HepG2 (cell line): ENCODE data around the gene SGMS1. TPM values are rescaled to one million over a fixed set of nuclear protein-coding genes. Genes with fewer than 3 reads are reported as not detected.

ENCODE experiments used
- ATAC-seq: fragments of 200-7000 bp; cut with Tn5 transposase; 3 replicates; pipeline ENCODE4 v1.9.1; 2020; ENCODE audit warnings: mild to moderate bottlenecking, moderate library complexity
- BruUV-seq: library from RNA; stranded (reverse); fragments of 400-500 nt; replicated peaks from 2 replicates; lab custom pipeline; 2021; lab: Mats Ljungman, UMichigan
- CTCF ChIA-PET: fragments of 300-600 bp; formaldehyde crosslinking; extraction: SDS; loops from one replicate; lab custom pipeline; 2021; ENCODE audit warnings: low total read pairs, inconsistent platforms, low intra/inter-chr PET ratio; lab: Yijun Ruan, JAX
- POLR2A ChIA-PET: fragments of 350-600 bp; sonication (Branson Sonifier 250); formaldehyde crosslinking; loops from one replicate; lab custom pipeline; 2020; ENCODE audit warnings: antibody characterized with exemption, inconsistent platforms; lab: Yijun Ruan, JAX
- DNase-seq: peaks from one replicate; pipeline ENCODE4 v3.0.0-alpha.2; 2015; ENCODE audit warnings: low spot score
- FAIRE-seq: peaks from 3 replicates; lab custom pipeline; 2011; peaks lifted over from hg19 to GRCh38; lab: Jason Lieb, UNC
- H2AFZ ChIP-seq: one replicate; pipeline ENCODE4 v1.6.1; 2011; ENCODE audit warnings: low read length, inconsistent platforms
- H3K27ac ChIP-seq: fragments of 300-600 bp; 3 replicates; pipeline ENCODE4 v1.8.0; 2011; ENCODE audit warnings: mixed run types, mild to moderate bottlenecking, mixed read lengths, low read length, inconsistent platforms; ENCODE audit not compliant: insufficient read depth; ENCODE audit errors: extremely low read length
- H3K27me3 ChIP-seq, 2 experiments: fragments of 200-600 bp in 1 of 2; 2 replicates in 1 of 2; 3 replicates in 1 of 2; pipeline versions ENCODE4 v1.6.0 to v1.8.0; 2011; ENCODE audit warnings: low read length in 2 of 2, mild to moderate bottlenecking in 2 of 2, moderate library complexity in 2 of 2, inconsistent platforms in 1 of 2; ENCODE audit not compliant: insufficient read depth in 2 of 2, control insufficient read depth in 1 of 2
- H3K36me3 ChIP-seq, 2 experiments: fragments of 200-600 bp in 1 of 2; replicated peaks in 1 of 2; 2 replicates in 1 of 2; 3 replicates in 1 of 2; pipeline versions ENCODE4 v1.5.1 to v1.8.0; 2011; ENCODE audit warnings: low read length in 2 of 2, inconsistent platforms in 1 of 2; ENCODE audit not compliant: insufficient read depth in 2 of 2, control insufficient read depth in 1 of 2
- H3K4me1 ChIP-seq: 2 replicates; pipeline ENCODE4 v1.5.1; 2012; ENCODE audit warnings: low read length, inconsistent platforms; ENCODE audit not compliant: insufficient read depth
- H3K4me2 ChIP-seq: 2 replicates; pipeline ENCODE4 v1.6.0; 2011; ENCODE audit warnings: low read depth, low read length, inconsistent platforms
- H3K4me3 ChIP-seq, 3 experiments: fragments of 200-600 bp in 1 of 3; sonication (generic), shearing (Covaris generic) in 1 of 3; replicated peaks in 1 of 3; 2 replicates each; pipeline ENCODE4 v1.5.1; 2011 to 2016; ENCODE audit warnings: low read length in 3 of 3, inconsistent platforms in 2 of 3, low read depth in 2 of 3, mild to moderate bottlenecking in 2 of 3, control low read depth in 1 of 3, mixed read lengths in 1 of 3; ENCODE audit not compliant: insufficient read depth in 1 of 3
- H3K79me2 ChIP-seq: one replicate; pipeline ENCODE4 v1.6.1; 2011; ENCODE audit warnings: low read length, inconsistent platforms; ENCODE audit not compliant: insufficient read depth
- H3K9ac ChIP-seq: 2 replicates; pipeline ENCODE4 v1.6.0; 2011; ENCODE audit warnings: mild to moderate bottlenecking, low read depth, low read length, inconsistent platforms; ENCODE audit not compliant: insufficient read depth
- H3K9me3 ChIP-seq: 2 replicates; pipeline ENCODE4 v1.5.1; 2012; ENCODE audit warnings: mild to moderate bottlenecking, low read length
- H4K20me1 ChIP-seq: 2 replicates; pipeline ENCODE4 v1.6.0; 2011; ENCODE audit warnings: inconsistent platforms, mild to moderate bottlenecking, low read length, moderate library complexity; ENCODE audit not compliant: insufficient read depth
- HNRNPK ChIP-seq: fragments of 200-400 bp; formaldehyde crosslinking; IDR thresholded peaks from 2 replicates; pipeline ENCODE4 v1.6.1; 2018; ENCODE audit warnings: low read length, low read depth, moderate library complexity, mild to moderate bottlenecking; ENCODE audit not compliant: poor library complexity, severe bottlenecking
- MTF2 ChIP-seq: sonication (generic); formaldehyde crosslinking; IDR thresholded peaks from 2 replicates; pipeline ENCODE4 v1.5.0; 2020; ENCODE audit warnings: missing genetic modification reagents, borderline replicate concordance
- NFE2L1 ChIP-seq: sonication (generic); formaldehyde crosslinking; IDR thresholded peaks from 2 replicates; pipeline ENCODE4 v1.4.0; 2020; ENCODE audit warnings: missing genetic modification reagents, mild to moderate bottlenecking, borderline replicate concordance
- ZNF589 ChIP-seq: sonication (generic); formaldehyde crosslinking; conservative IDR thresholded peaks from 2 replicates; pipeline ENCODE4 v1.8.0; 2022; ENCODE audit warnings: mild to moderate bottlenecking, moderate library complexity, missing genetic modification reagents
- ZSCAN20 ChIP-seq: sonication (generic); formaldehyde crosslinking; IDR thresholded peaks from 2 replicates; pipeline ENCODE4 v1.4.0; 2020; ENCODE audit warnings: missing genetic modification reagents, mild to moderate bottlenecking, borderline replicate concordance
- WGBS: methylation state at CpG from one replicate; pipeline ENCODE4 v1.1.6; 2017; ENCODE audit warnings: low lambda C conversion rate; 5-methylcytosine and 5-hydroxymethylcytosine counted together
- in situ Hi-C: cut with HindIII; loops from 2 replicates; pipeline ENCODE4 v1.10.0; 2017; ENCODE audit warnings: low pct_unique_long_range_greater_than_20kb; ENCODE audit not compliant: extremely low pct_ligation_motif_present
- intact Hi-C: fragments of 100-400 bp; cut with micrococcal nuclease; formaldehyde crosslinking; loops from one replicate; pipeline ENCODE4 v1.10.0; 2022; ENCODE audit not compliant: unreplicated experiment
- polyA plus RNA-seq, 8 experiments: library from polyadenylated mRNA; depleted of rRNA in 3 of 8; stranded (reverse) in 7 of 8; unstranded in 1 of 8; fragments of >200 nt; fragmentation: Illumina TruSeq in 4 of 8; extraction: Trizol in 4 of 8; gene quantifications; 2 replicates each; pipeline versions ENCODE4 v1.2.1 to v1.2.3, GENCODE V29; 2011 to 2016; ENCODE audit warnings: low read depth in 4 of 8, missing spikeins in 1 of 8, mixed read lengths in 1 of 8; ENCODE audit not compliant: insufficient read depth in 1 of 8
- total RNA-seq, 5 experiments: library from RNA; depleted of rRNA; stranded (reverse); fragments of >200 nt; fragmentation: Illumina TruSeq; extraction: Trizol; gene quantifications; 2 replicates each; pipeline ENCODE4 v1.2.3, GENCODE V29; 2016; ENCODE audit warnings: low read depth in 1 of 5
- TF ChIP-seq, protein P1 (sequence below): sonication (generic); formaldehyde crosslinking; IDR thresholded peaks from 2 replicates; pipeline ENCODE4 v1.4.0; 2020; ENCODE audit warnings: missing genetic modification reagents, borderline replicate concordance
- TF ChIP-seq, protein P2 (sequence below): IDR thresholded peaks from 2 replicates; pipeline ENCODE4 v1.6.1; 2012; ENCODE audit warnings: low read length, improper control_type of control experiment

SGMS1 gene
- total and polyA plus RNA-seq, 2 of the 13 experiments (the other 11 are each of a cell fraction or from before 2014, with no cell fraction given), result 6.5 to 15.1 TPM

DNA sequence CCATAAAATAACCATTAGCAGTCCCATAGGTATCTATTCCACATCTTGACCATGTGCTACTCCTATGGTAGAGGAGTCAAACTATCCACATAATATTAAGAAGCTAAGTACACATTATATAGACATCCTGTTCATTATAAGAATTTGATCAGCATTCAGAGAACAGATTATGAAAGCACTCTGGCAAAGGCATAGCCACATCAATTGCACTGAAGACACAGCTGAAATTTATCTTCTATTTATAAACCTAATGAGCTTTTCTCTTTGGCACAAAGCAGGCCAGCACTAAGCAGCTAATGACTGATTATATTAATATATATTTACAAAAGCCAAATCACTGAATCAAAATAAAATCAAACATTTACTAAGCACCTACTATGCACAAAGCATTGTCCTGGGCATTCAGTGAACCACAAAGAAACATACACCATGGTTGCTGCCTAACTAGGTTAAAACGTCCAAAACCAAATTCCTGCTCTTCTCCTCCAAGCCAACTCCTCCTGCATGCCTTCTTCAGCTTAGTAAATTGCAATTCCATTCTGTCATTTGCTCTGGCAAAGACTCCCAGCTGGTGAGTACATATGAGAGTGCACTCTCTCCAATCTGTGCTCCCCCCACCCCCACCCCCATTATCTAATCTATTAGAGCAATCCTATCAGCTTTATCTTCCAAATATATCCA lies 249.8 kb downstream of the SGMS1 start:
- no peaks in the 10 kb centered on the region for H4K20me1 ChIP-seq
- DNase-seq (no peak), ATAC-seq (no peak), FAIRE-seq (no peak)
- POLR2A ChIA-PET, result no interaction called here
- no peaks in the 10 kb centered on the region for H3K4me1 ChIP-seq
- H3K4me2 ChIP-seq, result no peak overlapping the region
- H3K9ac ChIP-seq, result no peak overlapping the region
- TF ChIP-seq ZSCAN20 (CRISPR knock-in tag), result no peak
- TF ChIP-seq, protein P1, sequence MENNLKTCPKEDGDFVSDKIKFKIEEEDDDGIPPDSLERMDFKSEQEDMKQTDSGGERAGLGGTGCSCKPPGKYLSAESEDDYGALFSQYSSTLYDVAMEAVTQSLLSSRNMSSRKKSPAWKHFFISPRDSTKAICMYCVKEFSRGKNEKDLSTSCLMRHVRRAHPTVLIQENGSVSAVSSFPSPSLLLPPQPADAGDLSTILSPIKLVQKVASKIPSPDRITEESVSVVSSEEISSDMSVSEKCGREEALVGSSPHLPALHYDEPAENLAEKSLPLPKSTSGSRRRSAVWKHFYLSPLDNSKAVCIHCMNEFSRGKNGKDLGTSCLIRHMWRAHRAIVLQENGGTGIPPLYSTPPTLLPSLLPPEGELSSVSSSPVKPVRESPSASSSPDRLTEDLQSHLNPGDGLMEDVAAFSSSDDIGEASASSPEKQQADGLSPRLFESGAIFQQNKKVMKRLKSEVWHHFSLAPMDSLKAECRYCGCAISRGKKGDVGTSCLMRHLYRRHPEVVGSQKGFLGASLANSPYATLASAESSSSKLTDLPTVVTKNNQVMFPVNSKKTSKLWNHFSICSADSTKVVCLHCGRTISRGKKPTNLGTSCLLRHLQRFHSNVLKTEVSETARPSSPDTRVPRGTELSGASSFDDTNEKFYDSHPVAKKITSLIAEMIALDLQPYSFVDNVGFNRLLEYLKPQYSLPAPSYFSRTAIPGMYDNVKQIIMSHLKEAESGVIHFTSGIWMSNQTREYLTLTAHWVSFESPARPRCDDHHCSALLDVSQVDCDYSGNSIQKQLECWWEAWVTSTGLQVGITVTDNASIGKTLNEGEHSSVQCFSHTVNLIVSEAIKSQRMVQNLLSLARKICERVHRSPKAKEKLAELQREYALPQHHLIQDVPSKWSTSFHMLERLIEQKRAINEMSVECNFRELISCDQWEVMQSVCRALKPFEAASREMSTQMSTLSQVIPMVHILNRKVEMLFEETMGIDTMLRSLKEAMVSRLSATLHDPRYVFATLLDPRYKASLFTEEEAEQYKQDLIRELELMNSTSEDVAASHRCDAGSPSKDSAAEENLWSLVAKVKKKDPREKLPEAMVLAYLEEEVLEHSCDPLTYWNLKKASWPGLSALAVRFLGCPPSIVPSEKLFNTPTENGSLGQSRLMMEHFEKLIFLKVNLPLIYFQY (CRISPR knock-in tag), result no peak
- TF ChIP-seq HNRNPK, result no peak
- TF ChIP-seq, protein P2, sequence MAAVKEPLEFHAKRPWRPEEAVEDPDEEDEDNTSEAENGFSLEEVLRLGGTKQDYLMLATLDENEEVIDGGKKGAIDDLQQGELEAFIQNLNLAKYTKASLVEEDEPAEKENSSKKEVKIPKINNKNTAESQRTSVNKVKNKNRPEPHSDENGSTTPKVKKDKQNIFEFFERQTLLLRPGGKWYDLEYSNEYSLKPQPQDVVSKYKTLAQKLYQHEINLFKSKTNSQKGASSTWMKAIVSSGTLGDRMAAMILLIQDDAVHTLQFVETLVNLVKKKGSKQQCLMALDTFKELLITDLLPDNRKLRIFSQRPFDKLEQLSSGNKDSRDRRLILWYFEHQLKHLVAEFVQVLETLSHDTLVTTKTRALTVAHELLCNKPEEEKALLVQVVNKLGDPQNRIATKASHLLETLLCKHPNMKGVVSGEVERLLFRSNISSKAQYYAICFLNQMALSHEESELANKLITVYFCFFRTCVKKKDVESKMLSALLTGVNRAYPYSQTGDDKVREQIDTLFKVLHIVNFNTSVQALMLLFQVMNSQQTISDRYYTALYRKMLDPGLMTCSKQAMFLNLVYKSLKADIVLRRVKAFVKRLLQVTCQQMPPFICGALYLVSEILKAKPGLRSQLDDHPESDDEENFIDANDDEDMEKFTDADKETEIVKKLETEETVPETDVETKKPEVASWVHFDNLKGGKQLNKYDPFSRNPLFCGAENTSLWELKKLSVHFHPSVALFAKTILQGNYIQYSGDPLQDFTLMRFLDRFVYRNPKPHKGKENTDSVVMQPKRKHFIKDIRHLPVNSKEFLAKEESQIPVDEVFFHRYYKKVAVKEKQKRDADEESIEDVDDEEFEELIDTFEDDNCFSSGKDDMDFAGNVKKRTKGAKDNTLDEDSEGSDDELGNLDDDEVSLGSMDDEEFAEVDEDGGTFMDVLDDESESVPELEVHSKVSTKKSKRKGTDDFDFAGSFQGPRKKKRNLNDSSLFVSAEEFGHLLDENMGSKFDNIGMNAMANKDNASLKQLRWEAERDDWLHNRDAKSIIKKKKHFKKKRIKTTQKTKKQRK, result no peak
- no peak for TF ChIP-seq MTF2 (CRISPR knock-in tag)
- TF ChIP-seq ZNF589 (CRISPR knock-in tag), result no peak
- TF ChIP-seq NFE2L1 (CRISPR knock-in tag), result no peak
- in situ Hi-C loops, result no loop called here
- no peak overlapping the region for H3K27ac ChIP-seq
- WGBS, result 100% methylated on average over 1 of the region's 1 CpG
- no peaks in the 10 kb centered on the region for H3K36me3 ChIP-seq
- H3K27me3 ChIP-seq, result no peaks in the 10 kb centered on the region
- intact Hi-C loops, result no loop called here
- H3K4me3 ChIP-seq, result no peak overlapping the region
- CTCF ChIA-PET, result no interaction called here
- no peaks in the 10 kb centered on the region for H3K9me3 ChIP-seq
- H3K79me2 ChIP-seq, result no peaks in the 10 kb centered on the region
- BruUV-seq, result no TSS peak
- H2AFZ ChIP-seq, result no peak overlapping the region
